ENCODE data around the gene FAM53A. TPM values are rescaled to one million over a fixed set of nuclear protein-coding genes. Genes with fewer than 3 reads are reported as not detected.

FAM53A gene
- polyA plus RNA-seq, 1 experiment, result 1.1 TPM

DNA sequence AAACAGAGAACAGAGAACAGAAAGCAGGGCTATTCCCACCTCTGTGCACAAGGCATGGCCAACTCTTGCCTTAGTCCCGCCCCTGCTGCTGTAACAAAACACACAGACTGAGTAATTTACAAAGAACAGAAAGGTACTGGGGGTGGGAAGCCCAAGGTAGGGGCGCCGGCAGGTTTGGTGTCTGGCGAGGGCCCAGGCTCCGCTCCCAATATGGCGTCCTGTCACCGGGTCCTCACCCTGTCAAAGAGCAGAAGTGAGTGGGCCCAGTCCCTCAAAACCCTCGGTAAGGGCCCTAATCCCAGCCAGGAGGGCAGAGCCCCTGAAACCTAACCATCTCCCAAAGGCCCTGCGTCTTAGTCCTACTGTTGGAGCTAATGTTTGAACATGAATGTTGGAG is 71.0 kb downstream of the FAM53A start:
- POLR2A ChIA-PET, result no interaction called here
- peaks cover 7% of the 10 kb centered on the region for H3K27me3 ChIP-seq (ENCODE audit: control insufficient read depth, insufficient read depth, low read length)
- peaks cover 6% of the 10 kb centered on the region; the same call in 1 of the 2 replicates for H3K9me3 ChIP-seq (ENCODE audit: control insufficient read depth, insufficient read depth, low read length)
- no peak overlapping the region for H3K27ac ChIP-seq (ENCODE audit: low read depth, low read length)
- H3K4me3 ChIP-seq (ENCODE audit: low read depth, low read length), result no peak overlapping the region
- CTCF ChIA-PET, result no interaction called here
- TF ChIP-seq, protein P1, sequence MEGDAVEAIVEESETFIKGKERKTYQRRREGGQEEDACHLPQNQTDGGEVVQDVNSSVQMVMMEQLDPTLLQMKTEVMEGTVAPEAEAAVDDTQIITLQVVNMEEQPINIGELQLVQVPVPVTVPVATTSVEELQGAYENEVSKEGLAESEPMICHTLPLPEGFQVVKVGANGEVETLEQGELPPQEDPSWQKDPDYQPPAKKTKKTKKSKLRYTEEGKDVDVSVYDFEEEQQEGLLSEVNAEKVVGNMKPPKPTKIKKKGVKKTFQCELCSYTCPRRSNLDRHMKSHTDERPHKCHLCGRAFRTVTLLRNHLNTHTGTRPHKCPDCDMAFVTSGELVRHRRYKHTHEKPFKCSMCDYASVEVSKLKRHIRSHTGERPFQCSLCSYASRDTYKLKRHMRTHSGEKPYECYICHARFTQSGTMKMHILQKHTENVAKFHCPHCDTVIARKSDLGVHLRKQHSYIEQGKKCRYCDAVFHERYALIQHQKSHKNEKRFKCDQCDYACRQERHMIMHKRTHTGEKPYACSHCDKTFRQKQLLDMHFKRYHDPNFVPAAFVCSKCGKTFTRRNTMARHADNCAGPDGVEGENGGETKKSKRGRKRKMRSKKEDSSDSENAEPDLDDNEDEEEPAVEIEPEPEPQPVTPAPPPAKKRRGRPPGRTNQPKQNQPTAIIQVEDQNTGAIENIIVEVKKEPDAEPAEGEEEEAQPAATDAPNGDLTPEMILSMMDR (IDR thresholded peaks at IDR 0.05; ENCODE audit: low read depth, low read length), result no peak
- DNase-seq (ENCODE audit: low read depth, low spot score), result no peak

DNA sequence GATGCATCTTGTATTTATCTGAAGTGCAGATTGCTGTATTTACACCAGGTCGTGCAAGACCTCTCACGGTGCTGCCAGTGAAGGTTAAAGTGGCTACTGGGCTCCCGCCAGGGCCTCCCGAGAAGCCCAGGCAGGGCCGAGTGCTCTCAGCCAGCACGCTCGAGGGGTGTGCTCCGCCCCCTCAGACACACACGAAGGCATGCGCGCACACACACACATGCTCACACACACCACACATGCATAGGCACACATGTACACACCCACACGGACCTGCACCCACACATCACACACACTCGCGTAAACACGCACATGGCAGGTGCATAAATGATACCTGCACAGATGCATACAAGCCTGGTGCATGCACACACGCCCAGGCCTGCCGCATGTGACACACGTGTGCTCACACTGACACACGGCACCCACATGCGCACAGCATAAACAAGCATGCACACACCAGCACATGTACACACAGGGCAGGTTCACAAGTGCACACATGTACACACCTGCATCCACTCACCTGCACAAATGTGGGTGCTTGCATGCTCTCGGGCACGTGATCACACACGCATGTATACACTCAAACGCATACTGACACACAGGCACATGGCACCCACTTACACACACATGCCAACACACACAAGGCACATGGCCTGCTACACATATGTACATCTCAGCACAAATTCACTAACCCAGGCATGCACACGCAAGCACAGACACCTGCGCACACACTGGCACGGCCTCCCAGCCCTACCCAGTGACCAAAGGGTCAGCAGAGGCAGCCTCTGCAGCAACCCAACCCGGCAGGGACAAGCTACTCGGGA is 71.6 kb downstream of the FAM53A start:
- ChIA-PET CTCF (no interaction called here), POLR2A (no interaction called here)

DNA sequence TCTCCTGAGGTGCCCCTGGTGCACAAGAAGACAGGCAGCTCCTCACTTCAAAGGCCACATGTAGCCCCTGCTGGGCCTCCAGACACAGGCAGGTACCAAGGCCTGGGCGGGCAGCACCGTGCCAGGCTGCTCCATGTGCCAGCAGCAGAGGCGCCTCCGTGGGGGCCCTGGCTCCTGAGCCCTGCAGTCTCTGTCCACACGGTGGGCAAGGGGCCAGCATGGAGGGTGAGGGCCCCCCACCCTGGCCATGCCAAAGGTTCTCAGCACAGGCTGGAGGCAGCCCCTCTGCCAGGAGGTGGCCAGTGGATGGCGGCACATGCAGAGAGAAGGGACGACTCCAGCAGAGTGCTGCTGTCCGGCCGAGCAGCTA is 72.6 kb downstream of the FAM53A start:
- Histone ChIP-seq H3K9me3 (ENCODE audit: control insufficient read depth, insufficient read depth, low read length) (no peaks in the 10 kb centered on the region; the same call in 1 of the 2 replicates), H3K4me3 (ENCODE audit: low read depth, low read length) (no peak overlapping the region), H3K27ac (ENCODE audit: low read depth, low read length) (no peak overlapping the region), H3K27me3 (ENCODE audit: control insufficient read depth, insufficient read depth, low read length) (peaks cover 7% of the 10 kb centered on the region)
- ChIA-PET CTCF (no interaction called here), POLR2A (no interaction called here)
- DNase-seq (ENCODE audit: low read depth, low spot score), result no peak
- TF ChIP-seq, protein P1 (IDR thresholded peaks at IDR 0.05; ENCODE audit: low read depth, low read length), result no peak

More for the DNA sequence above, 71.6 kb downstream of the FAM53A start:
- no peak for DNase-seq (ENCODE audit: low read depth, low spot score)
- no peak overlapping the region for H3K27ac ChIP-seq (ENCODE audit: low read depth, low read length)
- H3K27me3 ChIP-seq (ENCODE audit: control insufficient read depth, insufficient read depth, low read length), result peaks cover 7% of the 10 kb centered on the region
- H3K9me3 ChIP-seq (ENCODE audit: control insufficient read depth, insufficient read depth, low read length), result no peaks in the 10 kb centered on the region; the same call in 1 of the 2 replicates
- TF ChIP-seq, protein P1 (IDR thresholded peaks at IDR 0.05; ENCODE audit: low read depth, low read length), result no peak
- no peak overlapping the region for H3K4me3 ChIP-seq (ENCODE audit: low read depth, low read length)

DNA sequence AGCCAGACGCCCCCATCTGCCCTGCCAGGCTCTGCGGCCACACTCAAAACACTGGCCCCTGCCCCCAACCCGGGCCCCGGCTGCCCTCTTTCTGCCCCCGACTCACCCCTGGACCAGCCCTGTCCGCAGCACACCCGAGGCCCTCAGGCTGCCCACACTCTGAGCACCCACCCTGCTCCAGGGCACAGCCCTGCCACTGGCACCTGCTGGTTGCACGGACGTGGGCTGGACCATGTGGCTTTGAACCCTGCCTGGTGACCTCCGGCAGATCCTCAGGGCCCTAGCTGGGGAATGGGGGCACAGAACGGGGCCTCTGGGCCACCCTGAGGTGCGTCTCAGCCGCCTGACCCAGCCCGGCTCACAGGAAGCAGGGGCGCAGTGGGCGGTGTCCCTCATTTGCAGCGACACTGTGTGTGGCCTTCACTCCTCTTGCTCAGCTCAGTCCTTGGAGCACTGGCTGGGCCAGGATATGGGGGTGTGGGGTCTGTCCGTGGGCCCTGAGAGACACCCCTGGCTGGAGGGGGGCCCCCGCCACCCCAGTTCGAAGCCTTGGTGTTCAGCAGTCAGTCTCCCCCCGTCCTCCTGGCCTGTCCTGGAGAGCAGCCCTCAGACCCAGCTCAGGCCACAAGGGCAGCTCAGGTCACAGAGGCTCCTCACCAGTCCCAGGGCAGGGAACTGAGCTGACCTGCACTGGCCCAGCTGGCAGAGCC is 73.2 kb downstream of the FAM53A start:
- Histone ChIP-seq H3K27me3 (ENCODE audit: control insufficient read depth, insufficient read depth, low read length) (peaks cover 7% of the 10 kb centered on the region), H3K9me3 (ENCODE audit: control insufficient read depth, insufficient read depth, low read length) (no peaks in the 10 kb centered on the region; the same call in 1 of the 2 replicates), H3K4me3 (ENCODE audit: low read depth, low read length) (no peak overlapping the region), H3K27ac (ENCODE audit: low read depth, low read length) (no peak overlapping the region)
- ChIA-PET CTCF (no interaction called here), POLR2A (no interaction called here)
- TF ChIP-seq, protein P1 (IDR thresholded peaks at IDR 0.05; ENCODE audit: low read depth, low read length), result no peak
- no peak for DNase-seq (ENCODE audit: low read depth, low spot score)
